NCI-H460 (cell line): ENCODE measurements around the gene ENDOV. TPM values are rescaled to one million over a fixed set of nuclear protein-coding genes. Genes with fewer than 3 reads are reported as not detected.

ENCODE experiments used
- DNase-seq: peaks from one replicate; pipeline ENCODE4 v3.0.0-alpha.2; 2016; ENCODE audit warnings: low read depth; ENCODE audit errors: extremely low read depth
- small RNA-seq, 2 experiments: library from RNA; depleted of rRNA; stranded (forward); fragments of <200 nt; gene quantifications; one replicate each; pipeline ENCODE3, GENCODE V24; 2014
- total RNA-seq: library from RNA; depleted of rRNA; stranded (reverse); fragments of >200 nt; shearing (Covaris generic); gene quantifications from 2 replicates; pipeline ENCODE4 v1.2.3, GENCODE V29; 2014; rRNA removed

ENDOV gene
- total RNA-seq, 1 experiment from 2014 or later, result 25.3 TPM

DNA sequence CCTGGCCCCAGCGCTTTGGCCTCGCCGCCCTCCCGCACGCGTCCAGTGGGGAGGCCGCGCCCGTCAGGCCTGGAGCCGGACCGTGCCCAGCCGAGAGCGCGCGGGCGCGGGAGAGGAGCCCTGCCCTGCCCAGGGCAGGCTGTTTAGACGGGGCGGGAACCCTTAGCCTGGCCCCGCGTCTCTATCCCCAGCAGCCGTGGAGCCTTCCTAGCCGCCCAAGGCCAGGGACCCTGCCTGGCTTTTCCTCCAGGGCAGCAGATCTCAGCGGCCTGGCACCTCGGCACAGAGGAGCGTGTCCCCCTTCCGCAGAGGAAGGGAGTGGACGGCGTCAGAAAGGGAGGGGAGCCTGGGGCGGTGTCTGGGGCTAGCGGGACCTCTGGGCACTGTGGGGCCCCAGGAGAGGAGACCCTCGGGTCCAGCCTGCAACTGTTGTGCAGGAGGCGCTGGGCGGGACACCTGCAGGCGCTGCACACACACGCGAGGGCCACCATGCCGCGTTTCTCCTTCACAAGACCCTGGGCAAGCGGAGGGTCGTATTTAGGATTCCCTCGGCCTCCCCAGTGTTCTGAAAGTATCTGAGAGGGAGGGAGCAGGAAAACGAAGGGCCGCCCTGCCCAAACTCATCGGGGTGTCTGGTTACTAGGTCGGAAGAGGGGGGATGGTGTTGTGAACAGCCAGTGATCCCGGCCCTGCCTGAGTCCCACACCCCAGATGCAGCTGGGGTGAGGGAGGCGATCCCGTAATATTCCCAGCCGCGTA, 63.7 kb downstream of the ENDOV start:
- no peak for DNase-seq

DNA sequence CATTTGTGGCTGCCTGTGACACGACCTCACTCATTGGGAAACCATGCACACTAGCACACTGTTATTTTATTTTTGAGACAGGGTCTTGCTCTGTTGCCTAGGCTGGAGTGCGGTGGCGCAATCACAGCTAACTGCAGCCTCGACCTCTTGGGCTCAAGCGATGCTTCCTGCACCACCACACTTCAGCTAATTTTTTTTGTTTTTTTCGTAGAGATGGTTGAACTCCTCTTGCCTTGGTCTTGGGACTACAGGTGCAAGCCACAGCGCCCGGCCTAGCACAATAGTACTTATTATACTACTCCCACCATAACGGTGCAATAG, 64.2 kb downstream of the ENDOV start:
- DNase-seq, result no peak

- DNase-seq, result no peak
These were observed 65.3 kb downstream of the ENDOV start for GRCh38 chr17:80480248-80480647.

DNA sequence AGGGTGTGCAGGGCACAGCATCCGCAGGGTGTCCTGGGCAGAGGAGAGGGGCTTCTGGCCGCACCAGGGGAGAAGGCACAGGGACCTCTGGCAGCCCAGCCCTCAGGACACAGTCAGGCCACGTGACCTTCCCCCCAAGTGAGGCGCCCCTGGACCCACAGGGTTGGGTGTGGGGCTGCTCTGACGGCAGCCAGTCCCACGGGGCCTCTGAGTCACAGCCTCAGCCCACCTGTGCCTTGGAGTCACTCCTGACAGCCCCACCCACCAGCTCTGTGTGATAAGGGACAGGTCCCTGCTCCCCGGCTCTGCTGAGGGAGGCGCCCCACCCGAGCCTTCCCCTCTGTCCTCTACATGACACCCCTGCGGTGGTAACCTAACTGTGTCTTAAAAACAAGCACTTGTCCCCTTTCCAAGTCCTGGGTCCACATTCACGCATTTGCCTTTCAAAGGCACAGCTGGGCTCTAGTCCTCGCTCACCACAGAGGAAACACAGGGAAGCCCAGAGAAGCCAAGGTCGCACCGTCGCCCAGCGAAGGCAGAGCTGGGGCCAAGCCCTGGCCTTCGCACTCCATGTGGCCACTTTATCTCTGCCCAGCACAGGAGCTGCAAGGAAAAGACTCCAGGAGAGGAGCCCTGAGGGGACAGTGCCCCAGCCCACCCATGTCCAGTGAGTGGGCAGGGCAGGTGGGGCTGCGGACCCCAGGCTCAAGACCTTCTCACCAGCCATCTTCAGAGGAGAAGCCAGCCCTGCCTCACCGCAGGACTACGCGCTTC, 66.5 kb downstream of the ENDOV start:
- no peak for DNase-seq

GRCh38 chr17:80482058-80482318, 67.0 kb downstream of the ENDOV start:
- DNase-seq, result no peak

DNA sequence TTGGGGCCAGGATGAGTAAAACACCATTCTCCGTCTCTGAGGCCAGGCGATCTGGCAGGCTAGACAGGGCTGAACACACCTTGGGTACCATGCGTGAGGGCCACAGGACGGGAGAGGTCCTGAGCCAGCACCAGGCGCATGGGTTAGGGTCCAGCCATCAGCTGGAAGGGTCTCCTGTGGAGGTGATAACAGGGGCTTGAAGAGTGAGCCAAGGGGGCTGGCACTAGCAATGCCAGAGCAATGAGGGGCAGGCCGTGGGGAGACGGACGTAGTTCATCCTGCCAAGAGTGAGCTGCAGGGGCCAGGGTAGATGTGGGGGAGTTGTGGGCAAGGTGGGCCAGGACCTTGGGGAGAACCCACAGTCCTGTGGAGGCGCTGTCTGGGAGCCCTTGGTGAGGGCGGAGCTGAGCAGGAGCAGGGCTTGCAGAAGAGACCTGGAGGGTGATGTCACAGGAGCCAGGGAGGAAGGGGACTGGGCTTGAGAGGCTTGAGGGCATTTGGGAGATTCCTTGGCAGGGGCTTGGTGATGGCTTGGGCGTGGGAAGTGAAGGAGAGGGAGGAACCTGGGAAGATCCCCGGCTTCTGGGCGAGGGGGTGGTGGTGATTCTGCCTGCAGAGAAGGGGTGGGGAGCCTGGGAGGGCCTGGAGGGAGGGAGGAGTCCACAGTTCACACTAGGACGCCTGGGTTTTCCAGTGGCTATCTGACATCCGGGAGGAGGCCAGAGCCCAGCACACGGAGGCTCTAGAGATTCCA, 67.8 kb downstream of the ENDOV start:
- DNase-seq, result no peak

DNA sequence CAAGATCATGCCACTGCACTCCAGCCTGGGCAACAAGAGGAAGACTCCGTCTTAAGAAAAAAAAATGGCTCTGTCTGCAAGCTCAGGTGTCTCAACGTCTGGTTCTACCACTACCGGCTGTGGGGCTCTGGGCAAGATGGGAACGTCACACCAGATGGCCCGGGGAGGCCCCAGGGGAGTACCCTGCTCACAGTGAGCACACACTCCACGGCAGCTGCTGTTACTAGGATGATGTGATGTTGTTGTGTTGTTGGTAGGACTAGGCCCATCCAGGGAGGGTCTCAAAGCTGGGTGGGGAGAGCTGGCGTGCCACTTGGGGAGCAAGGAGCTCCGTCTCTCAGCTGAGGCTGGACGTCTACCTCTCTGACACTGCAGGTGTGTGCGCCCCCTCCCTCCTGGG, 70.9 kb downstream of the ENDOV start:
- DNase-seq, result no peak

- DNase-seq, result no peak
These were observed 71.7 kb downstream of the ENDOV start for GRCh38 chr17:80486692-80487091.

DNA sequence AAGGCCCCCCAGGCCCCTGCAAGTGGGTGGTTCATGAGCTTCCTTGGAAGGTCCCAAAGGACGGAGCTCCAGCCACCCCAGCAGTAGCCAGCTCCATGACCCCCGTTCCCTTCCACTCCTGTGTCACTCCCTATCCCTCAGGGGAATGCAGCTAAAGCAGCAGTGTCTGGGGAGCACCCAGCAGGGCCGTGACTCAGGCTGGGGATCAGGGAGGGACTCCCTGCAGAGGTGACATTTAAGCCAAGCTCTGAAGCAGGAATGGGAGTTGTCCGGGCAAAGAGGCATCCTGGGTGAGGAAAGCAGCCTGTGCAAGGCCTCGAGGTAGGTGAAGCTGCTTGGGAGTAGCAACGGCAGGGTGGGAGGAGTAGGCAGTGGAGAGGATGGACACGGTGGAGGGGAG, 72.5 kb downstream of the ENDOV start:
- DNase-seq, result no peak

Small RNA genes within 50 kb of the gene (small RNA-seq; reads per million reads assigned to genes)
- 0 to 0.02 reads per million in 2 experiments for gene MIR4730

Other genes starting within 250 kb of the ENDOV start
- gene CARD14, start 245.1 kb upstream of the ENDOV start, total RNA-seq, result 0.46 and 0.62 TPM in 2 replicates
- gene SGSH, start 194.8 kb upstream of the ENDOV start, total RNA-seq, result 7.5 and 10.2 TPM in 2 replicates
- gene SLC26A11, start 194.7 kb upstream of the ENDOV start, total RNA-seq, result 5.9 and 7.6 TPM in 2 replicates
- 52.7 and 60.8 TPM in 2 replicates for gene RNF213, start 154.3 kb upstream of the ENDOV start, total RNA-seq
- gene NPTX1, start 61.4 kb downstream of the ENDOV start, total RNA-seq, result 0.67 and 0.69 TPM in 2 replicates
- gene RPTOR, start 129.7 kb downstream of the ENDOV start, total RNA-seq, result 19.5 and 19.7 TPM in 2 replicates